Measurements from ENCODE around the gene FBN1. TPM values are rescaled to one million over a fixed set of nuclear protein-coding genes. Genes with fewer than 3 reads are reported as not detected.

FBN1 gene
- total RNA-seq, 1 experiment from 2014 or later = 5.2 TPM

DNA sequence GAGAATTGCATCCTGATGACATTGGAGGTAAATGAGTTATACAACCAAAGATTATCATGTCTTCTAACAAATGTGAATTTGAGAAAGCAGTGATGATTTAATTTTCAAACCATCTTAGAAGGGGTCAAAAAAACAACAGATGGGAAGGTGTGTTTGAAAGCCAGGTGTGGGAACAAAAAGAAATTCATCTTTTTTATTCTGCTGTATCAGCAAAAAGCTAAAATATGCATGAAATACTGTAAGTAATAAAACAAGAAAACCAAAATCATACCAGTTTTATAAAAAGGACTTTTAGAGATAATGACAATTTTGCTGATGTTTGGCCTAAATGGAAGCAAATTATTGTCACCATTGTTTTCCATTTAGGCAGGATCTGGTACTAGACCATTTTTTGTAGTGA lies 145.5 kb downstream of the FBN1 start:
- CTCF ChIA-PET = no interaction called here
- H3K4me1 Mint-ChIP-seq = no peaks in the 10 kb centered on the region
- H3K36me3 Mint-ChIP-seq = no peaks in the 10 kb centered on the region
- POLR2A ChIA-PET = no interaction called here
- H3K27me3 Mint-ChIP-seq (ENCODE audit: low read depth) = no peaks in the 10 kb centered on the region
- no peak overlapping the region for H3K4me3 Mint-ChIP-seq
- H3K27ac Mint-ChIP-seq = no peak overlapping the region
- ATAC-seq (no peak), DNase-seq (ENCODE audit: low spot score) (no peak)
- H3K9me3 Mint-ChIP-seq = no peaks in the 10 kb centered on the region
- TF ChIP-seq, protein P1, sequence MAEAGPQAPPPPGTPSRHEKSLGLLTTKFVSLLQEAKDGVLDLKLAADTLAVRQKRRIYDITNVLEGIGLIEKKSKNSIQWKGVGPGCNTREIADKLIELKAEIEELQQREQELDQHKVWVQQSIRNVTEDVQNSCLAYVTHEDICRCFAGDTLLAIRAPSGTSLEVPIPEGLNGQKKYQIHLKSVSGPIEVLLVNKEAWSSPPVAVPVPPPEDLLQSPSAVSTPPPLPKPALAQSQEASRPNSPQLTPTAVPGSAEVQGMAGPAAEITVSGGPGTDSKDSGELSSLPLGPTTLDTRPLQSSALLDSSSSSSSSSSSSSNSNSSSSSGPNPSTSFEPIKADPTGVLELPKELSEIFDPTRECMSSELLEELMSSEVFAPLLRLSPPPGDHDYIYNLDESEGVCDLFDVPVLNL (CRISPR knock-in tag; IDR thresholded peaks at IDR 0.05; ENCODE audit: borderline replicate concordance, low read depth) = no peak
- no peak for TF ChIP-seq ZNF317 (CRISPR knock-in tag; IDR thresholded peaks at IDR 0.05; ENCODE audit: borderline replicate concordance, low read depth)
- TF ChIP-seq AFF4 (CRISPR knock-in tag; IDR thresholded peaks at IDR 0.05; ENCODE audit: borderline replicate concordance) = no peak
- no peak for TF ChIP-seq JUN (CRISPR knock-in tag; IDR thresholded peaks at IDR 0.05)
- TF ChIP-seq ZNF219 (CRISPR knock-in tag; IDR thresholded peaks at IDR 0.05; ENCODE audit: borderline replicate concordance) = no peak
- TF ChIP-seq, protein P2, sequence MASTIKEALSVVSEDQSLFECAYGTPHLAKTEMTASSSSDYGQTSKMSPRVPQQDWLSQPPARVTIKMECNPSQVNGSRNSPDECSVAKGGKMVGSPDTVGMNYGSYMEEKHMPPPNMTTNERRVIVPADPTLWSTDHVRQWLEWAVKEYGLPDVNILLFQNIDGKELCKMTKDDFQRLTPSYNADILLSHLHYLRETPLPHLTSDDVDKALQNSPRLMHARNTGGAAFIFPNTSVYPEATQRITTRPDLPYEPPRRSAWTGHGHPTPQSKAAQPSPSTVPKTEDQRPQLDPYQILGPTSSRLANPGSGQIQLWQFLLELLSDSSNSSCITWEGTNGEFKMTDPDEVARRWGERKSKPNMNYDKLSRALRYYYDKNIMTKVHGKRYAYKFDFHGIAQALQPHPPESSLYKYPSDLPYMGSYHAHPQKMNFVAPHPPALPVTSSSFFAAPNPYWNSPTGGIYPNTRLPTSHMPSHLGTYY (CRISPR knock-in tag; IDR thresholded peaks at IDR 0.05) = no peak
- TF ChIP-seq, protein P3, sequence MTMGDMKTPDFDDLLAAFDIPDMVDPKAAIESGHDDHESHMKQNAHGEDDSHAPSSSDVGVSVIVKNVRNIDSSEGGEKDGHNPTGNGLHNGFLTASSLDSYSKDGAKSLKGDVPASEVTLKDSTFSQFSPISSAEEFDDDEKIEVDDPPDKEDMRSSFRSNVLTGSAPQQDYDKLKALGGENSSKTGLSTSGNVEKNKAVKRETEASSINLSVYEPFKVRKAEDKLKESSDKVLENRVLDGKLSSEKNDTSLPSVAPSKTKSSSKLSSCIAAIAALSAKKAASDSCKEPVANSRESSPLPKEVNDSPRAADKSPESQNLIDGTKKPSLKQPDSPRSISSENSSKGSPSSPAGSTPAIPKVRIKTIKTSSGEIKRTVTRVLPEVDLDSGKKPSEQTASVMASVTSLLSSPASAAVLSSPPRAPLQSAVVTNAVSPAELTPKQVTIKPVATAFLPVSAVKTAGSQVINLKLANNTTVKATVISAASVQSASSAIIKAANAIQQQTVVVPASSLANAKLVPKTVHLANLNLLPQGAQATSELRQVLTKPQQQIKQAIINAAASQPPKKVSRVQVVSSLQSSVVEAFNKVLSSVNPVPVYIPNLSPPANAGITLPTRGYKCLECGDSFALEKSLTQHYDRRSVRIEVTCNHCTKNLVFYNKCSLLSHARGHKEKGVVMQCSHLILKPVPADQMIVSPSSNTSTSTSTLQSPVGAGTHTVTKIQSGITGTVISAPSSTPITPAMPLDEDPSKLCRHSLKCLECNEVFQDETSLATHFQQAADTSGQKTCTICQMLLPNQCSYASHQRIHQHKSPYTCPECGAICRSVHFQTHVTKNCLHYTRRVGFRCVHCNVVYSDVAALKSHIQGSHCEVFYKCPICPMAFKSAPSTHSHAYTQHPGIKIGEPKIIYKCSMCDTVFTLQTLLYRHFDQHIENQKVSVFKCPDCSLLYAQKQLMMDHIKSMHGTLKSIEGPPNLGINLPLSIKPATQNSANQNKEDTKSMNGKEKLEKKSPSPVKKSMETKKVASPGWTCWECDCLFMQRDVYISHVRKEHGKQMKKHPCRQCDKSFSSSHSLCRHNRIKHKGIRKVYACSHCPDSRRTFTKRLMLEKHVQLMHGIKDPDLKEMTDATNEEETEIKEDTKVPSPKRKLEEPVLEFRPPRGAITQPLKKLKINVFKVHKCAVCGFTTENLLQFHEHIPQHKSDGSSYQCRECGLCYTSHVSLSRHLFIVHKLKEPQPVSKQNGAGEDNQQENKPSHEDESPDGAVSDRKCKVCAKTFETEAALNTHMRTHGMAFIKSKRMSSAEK (CRISPR knock-in tag; IDR thresholded peaks at IDR 0.05; ENCODE audit: borderline replicate concordance) = no peak
- TF ChIP-seq NR2C2 (CRISPR knock-in tag; IDR thresholded peaks at IDR 0.05) = no peak
- TF ChIP-seq ZNF671 (CRISPR knock-in tag; IDR thresholded peaks at IDR 0.05) = no peak
- TF ChIP-seq ELF4 (CRISPR knock-in tag; IDR thresholded peaks at IDR 0.05; ENCODE audit: low read depth) = no peak
- no peak for TF ChIP-seq GTF2I (CRISPR knock-in tag; conservative IDR thresholded peaks at IDR 0.05)
- TF ChIP-seq ZBTB21 (CRISPR knock-in tag; IDR thresholded peaks at IDR 0.05; ENCODE audit: borderline replicate concordance) = no peak
- TF ChIP-seq ZSCAN18 (CRISPR knock-in tag; IDR thresholded peaks at IDR 0.05) = no peak
- no peak for TF ChIP-seq ZNF121 (CRISPR knock-in tag; IDR thresholded peaks at IDR 0.05)
- TF ChIP-seq, protein P4, sequence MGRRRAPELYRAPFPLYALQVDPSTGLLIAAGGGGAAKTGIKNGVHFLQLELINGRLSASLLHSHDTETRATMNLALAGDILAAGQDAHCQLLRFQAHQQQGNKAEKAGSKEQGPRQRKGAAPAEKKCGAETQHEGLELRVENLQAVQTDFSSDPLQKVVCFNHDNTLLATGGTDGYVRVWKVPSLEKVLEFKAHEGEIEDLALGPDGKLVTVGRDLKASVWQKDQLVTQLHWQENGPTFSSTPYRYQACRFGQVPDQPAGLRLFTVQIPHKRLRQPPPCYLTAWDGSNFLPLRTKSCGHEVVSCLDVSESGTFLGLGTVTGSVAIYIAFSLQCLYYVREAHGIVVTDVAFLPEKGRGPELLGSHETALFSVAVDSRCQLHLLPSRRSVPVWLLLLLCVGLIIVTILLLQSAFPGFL (CRISPR knock-in tag; IDR thresholded peaks at IDR 0.05; ENCODE audit: borderline replicate concordance) = no peak
- TF ChIP-seq MLX (CRISPR knock-in tag; IDR thresholded peaks at IDR 0.05) = no peak
- TF ChIP-seq FOXJ3 (CRISPR knock-in tag; IDR thresholded peaks at IDR 0.05; ENCODE audit: borderline replicate concordance) = no peak
- no peak for TF ChIP-seq ZNF416 (CRISPR knock-in tag; IDR thresholded peaks at IDR 0.05)

All from WTC11 (cell line).